ENCODE data around the gene NECTIN4.
"Not testable (repeated sequence)": the region's sequence is repeated elsewhere in the genome, so short reads cannot be mapped to it uniquely, and the experiment has no call there.

The NECTIN4 gene

GRCh38 chr1:161082996-161083747 lies 6.2 kb downstream of the NECTIN4 start:
- no peak for DNase-seq

- no peak for DNase-seq
Observed at GRCh38 chr1:161082483-161082882, 6.9 kb downstream of the NECTIN4 start.

GRCh38 chr1:161081519-161081918 lies 7.8 kb downstream of the NECTIN4 start:
- no peak for DNase-seq

GRCh38 chr1:161080441-161081405 lies 8.6 kb downstream of the NECTIN4 start:
- no peak for DNase-seq

GRCh38 chr1:161079436-161080110 lies 9.8 kb downstream of the NECTIN4 start:
- no peak for DNase-seq

GRCh38 chr1:161077426-161077825 lies 11.9 kb downstream of the NECTIN4 start:
- no peak for DNase-seq

- DNase-seq: no peak
Observed at GRCh38 chr1:161076410-161076809, 12.9 kb downstream of the NECTIN4 start.

- DNase-seq: no peak
Observed at GRCh38 chr1:161074676-161075368, 14.5 kb downstream of the NECTIN4 start.

GRCh38 chr1:161073474-161074121 lies 15.8 kb downstream of the NECTIN4 start:
- DNase-seq: no peak

GRCh38 chr1:161072751-161073449 lies 16.5 kb downstream of the NECTIN4 start:
- DNase-seq: no peak

GRCh38 chr1:161071886-161072371 lies 17.4 kb downstream of the NECTIN4 start:
- DNase-seq: peak in 8 of 58 donors; percentile 1 to 18 (median 5)

- DNase-seq: no peak
Observed at GRCh38 chr1:161070761-161071160, 18.6 kb downstream of the NECTIN4 start.

GRCh38 chr1:161069731-161070270 lies 19.6 kb downstream of the NECTIN4 start, which contains the start of gene ARHGAP30:
Gene ARHGAP30, minus strand, starts transcription at chr1:161069891. Its CDS starts 267 bp downstream, at chr1:161069624.
- DNase-seq: peak in 46 of 58 donors; percentile 3 to 56 (median 24)

GRCh38 chr1:161069241-161069640 lies 20.1 kb downstream of the NECTIN4 start:
- no peak for DNase-seq

GRCh38 chr1:161068306-161069234 lies 20.8 kb downstream of the NECTIN4 start:
- DNase-seq: peak in 35 of 58 donors; percentile 1 to 47 (median 16)

- DNase-seq: no peak
Observed at GRCh38 chr1:161066694-161067093, 22.7 kb downstream of the NECTIN4 start.

GRCh38 chr1:161065681-161066080 lies 23.7 kb downstream of the NECTIN4 start:
- not testable (repeated sequence) for DNase-seq

- DNase-seq: not testable (repeated sequence)
Observed at GRCh38 chr1:161063936-161064335, 25.4 kb downstream of the NECTIN4 start.
